HG03469 (cell line): Measurements from ENCODE around the gene NCOR1.

ENCODE experiments used
- ATAC-seq: cut with Tn5 transposase; IDR thresholded peaks from one replicate; pipeline ENCODE4 v1.9.1; 2021; ENCODE audit warnings: mild to moderate bottlenecking, moderate library complexity, moderate number of reproducible peaks; ENCODE audit not compliant: unreplicated experiment

NCOR1 gene

GRCh38 chr17:16037636-16038035, 177.7 kb downstream of the NCOR1 start:
- ATAC-seq = no peak

- no peak for ATAC-seq
Measured at GRCh38 chr17:16036261-16036660, 179.1 kb downstream of the NCOR1 start.

- ATAC-seq = no peak
Measured at GRCh38 chr17:16033729-16034349, 181.5 kb downstream of the NCOR1 start.

- peak; percentile 83 for ATAC-seq
Measured at GRCh38 chr17:16027708-16028584, 187.4 kb downstream of the NCOR1 start.

GRCh38 chr17:16026895-16027294, 188.4 kb downstream of the NCOR1 start:
- no peak for ATAC-seq

- ATAC-seq = no peak
Measured at GRCh38 chr17:16025202-16025601, 190.1 kb downstream of the NCOR1 start.

GRCh38 chr17:16023881-16024280, 191.5 kb downstream of the NCOR1 start:
- no peak for ATAC-seq

- no peak for ATAC-seq
Measured at GRCh38 chr17:16019347-16019746, 196.0 kb downstream of the NCOR1 start.

- no peak for ATAC-seq
Measured at GRCh38 chr17:16013943-16014407, 201.4 kb downstream of the NCOR1 start.

GRCh38 chr17:16007439-16007838, 207.9 kb downstream of the NCOR1 start:
- no peak for ATAC-seq

GRCh38 chr17:16005636-16006035, 209.7 kb downstream of the NCOR1 start:
- no peak for ATAC-seq

- ATAC-seq = no peak
Measured at GRCh38 chr17:16003841-16004240, 211.5 kb downstream of the NCOR1 start.

GRCh38 chr17:16002708-16003260, 212.6 kb downstream of the NCOR1 start:
- no peak for ATAC-seq

- no peak for ATAC-seq
Measured at GRCh38 chr17:16001226-16001897, 214.0 kb downstream of the NCOR1 start.

GRCh38 chr17:15999974-16000827, 215.1 kb downstream of the NCOR1 start:
- ATAC-seq = peak; percentile 13

GRCh38 chr17:15999141-15999973, 216.0 kb downstream of the NCOR1 start, which contains the start of the genes TTC19 and ZSWIM7:
Gene TTC19 (plus strand): TSS chr17:15999824. CDS start chr17:15999849, 25 bp downstream.
Gene ZSWIM7 (minus strand): TSS chr17:15999704. CDS start chr17:15999594, 110 bp downstream.
- ATAC-seq = peak; percentile 93

- ATAC-seq = no peak
Measured at GRCh38 chr17:15998031-15998562, 217.2 kb downstream of the NCOR1 start.

GRCh38 chr17:15996322-15996721, 219.0 kb downstream of the NCOR1 start:
- no peak for ATAC-seq
